ENCODE data around the gene CSPG5. TPM values are rescaled to one million over a fixed set of nuclear protein-coding genes. Genes with fewer than 3 reads are reported as not detected.

Gene CSPG5
- polyA plus RNA-seq, 1 donor (not counting 4 experiments of a cell fraction or from before 2014, with no cell fraction given): 0.14 TPM

DNA sequence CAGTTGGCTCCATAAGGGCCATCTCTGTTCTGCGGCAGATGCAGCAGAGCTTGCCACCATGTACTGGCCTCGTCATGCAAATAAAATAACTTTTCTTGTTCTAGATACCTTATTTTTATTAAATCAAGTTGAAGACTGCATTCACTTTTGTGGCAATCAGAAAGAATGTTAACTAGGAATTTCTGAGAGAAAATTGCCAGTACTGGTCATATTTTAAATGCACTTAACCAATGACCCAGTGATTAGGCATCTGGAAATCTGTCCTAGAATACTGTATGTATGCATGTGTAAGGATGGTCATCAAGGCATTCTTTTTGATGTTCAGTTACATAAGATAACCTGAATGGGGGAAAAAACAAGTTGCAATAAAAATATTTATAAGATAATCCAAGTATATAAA is 34.2 kb upstream of the CSPG5 start:
- H2AFZ ChIP-seq (ENCODE audit: control insufficient read depth, low read length): no peak overlapping the region
- H3K27ac ChIP-seq (ENCODE audit: control insufficient read depth, insufficient read depth, low read length): no peak overlapping the region
- H3K36me3 ChIP-seq (ENCODE audit: control insufficient read depth in 2 of 2, extremely low read depth in 1 of 2, insufficient read depth in 2 of 2, low read length in 2 of 2): peaks cover 14 to 17% of the 10 kb centered on the region in 2 experiments
- H3K9me3 ChIP-seq (ENCODE audit: control insufficient read depth, low read depth, low read length): no peaks in the 10 kb centered on the region
- H3K4me1 ChIP-seq (ENCODE audit: control insufficient read depth, extremely low read depth, insufficient read depth, low read length): peaks cover 9% of the 10 kb centered on the region
- TF ChIP-seq EZH2 (IDR thresholded peaks at IDR 0.05; ENCODE audit: low read length): no peak
- TF ChIP-seq, protein P1, sequence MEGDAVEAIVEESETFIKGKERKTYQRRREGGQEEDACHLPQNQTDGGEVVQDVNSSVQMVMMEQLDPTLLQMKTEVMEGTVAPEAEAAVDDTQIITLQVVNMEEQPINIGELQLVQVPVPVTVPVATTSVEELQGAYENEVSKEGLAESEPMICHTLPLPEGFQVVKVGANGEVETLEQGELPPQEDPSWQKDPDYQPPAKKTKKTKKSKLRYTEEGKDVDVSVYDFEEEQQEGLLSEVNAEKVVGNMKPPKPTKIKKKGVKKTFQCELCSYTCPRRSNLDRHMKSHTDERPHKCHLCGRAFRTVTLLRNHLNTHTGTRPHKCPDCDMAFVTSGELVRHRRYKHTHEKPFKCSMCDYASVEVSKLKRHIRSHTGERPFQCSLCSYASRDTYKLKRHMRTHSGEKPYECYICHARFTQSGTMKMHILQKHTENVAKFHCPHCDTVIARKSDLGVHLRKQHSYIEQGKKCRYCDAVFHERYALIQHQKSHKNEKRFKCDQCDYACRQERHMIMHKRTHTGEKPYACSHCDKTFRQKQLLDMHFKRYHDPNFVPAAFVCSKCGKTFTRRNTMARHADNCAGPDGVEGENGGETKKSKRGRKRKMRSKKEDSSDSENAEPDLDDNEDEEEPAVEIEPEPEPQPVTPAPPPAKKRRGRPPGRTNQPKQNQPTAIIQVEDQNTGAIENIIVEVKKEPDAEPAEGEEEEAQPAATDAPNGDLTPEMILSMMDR (optimal IDR thresholded peaks at IDR 0.05 in 1 of 3, IDR thresholded peaks at IDR 0.05 in 1 of 3, conservative IDR thresholded peaks at IDR 0.05 in 1 of 3; ENCODE audit: extremely low read depth in 1 of 3, insufficient read depth in 2 of 3, low read length in 3 of 3): no peak
- H3K4me3 ChIP-seq (ENCODE audit: control insufficient read depth in 2 of 3, extremely low read depth in 1 of 3, insufficient read depth in 2 of 3, low read depth in 1 of 3, low read length in 3 of 3): no peak overlapping the region
- H3K9me1 ChIP-seq (ENCODE audit: control insufficient read depth, extremely low read depth, insufficient read depth, low read length): no peaks in the 10 kb centered on the region
- FAIRE-seq (no peak), DNase-seq (ENCODE audit: low read depth, low spot score) (no peak)
- H3K27me3 ChIP-seq (ENCODE audit: control insufficient read depth, extremely low read depth, insufficient read depth, low read length): no peaks in the 10 kb centered on the region
- no peaks in the 10 kb centered on the region for H4K20me1 ChIP-seq (ENCODE audit: control insufficient read depth, extremely low read depth, insufficient read depth, low read length)
- H3K4me2 ChIP-seq (ENCODE audit: control insufficient read depth, extremely low read depth, insufficient read depth, low read depth, low read length): no peak overlapping the region
- H3K9ac ChIP-seq (ENCODE audit: control insufficient read depth, extremely low read depth, insufficient read depth, low read length): no peak overlapping the region
- no peaks in the 10 kb centered on the region for H3K79me2 ChIP-seq (ENCODE audit: control insufficient read depth, insufficient read depth, low read length)
- dilution Hi-C loops (cut with MboI; ENCODE audit: extremely low pct_ligation_motif_present, low sequenced_read_pairs): no loop called here

DNA sequence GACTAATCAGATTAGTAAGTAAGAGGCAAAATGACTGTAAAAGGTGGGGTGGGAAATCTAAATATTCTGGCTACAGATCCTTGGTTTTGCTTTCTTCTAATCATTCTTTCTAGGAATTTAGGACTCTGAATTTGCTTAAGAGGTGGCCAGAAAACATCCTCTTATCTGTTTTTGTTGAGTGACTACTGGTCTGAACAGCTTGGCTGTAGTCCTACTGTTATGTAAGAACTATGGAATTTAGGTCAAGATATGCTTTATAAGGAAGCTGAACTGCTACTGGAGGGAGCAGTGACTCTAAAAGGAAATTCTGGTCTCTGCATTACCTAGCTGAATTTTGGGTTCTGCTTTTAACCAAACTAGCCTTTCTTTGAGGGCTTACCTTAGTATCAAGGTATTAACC is 33.5 kb upstream of the CSPG5 start:
- no peak overlapping the region for H3K4me2 ChIP-seq (ENCODE audit: control insufficient read depth, extremely low read depth, insufficient read depth, low read depth, low read length)
- H3K9ac ChIP-seq (ENCODE audit: control insufficient read depth, extremely low read depth, insufficient read depth, low read length): no peak overlapping the region
- no peaks in the 10 kb centered on the region for H3K9me1 ChIP-seq (ENCODE audit: control insufficient read depth, extremely low read depth, insufficient read depth, low read length)
- H3K36me3 ChIP-seq (ENCODE audit: control insufficient read depth in 2 of 2, extremely low read depth in 1 of 2, insufficient read depth in 2 of 2, low read length in 2 of 2): peaks cover 14 to 17% of the 10 kb centered on the region in 2 experiments
- DNase-seq (ENCODE audit: low read depth, low spot score) (no peak), FAIRE-seq (no peak)
- H2AFZ ChIP-seq (ENCODE audit: control insufficient read depth, low read length): no peak overlapping the region
- dilution Hi-C loops (cut with MboI; ENCODE audit: extremely low pct_ligation_motif_present, low sequenced_read_pairs): no loop called here
- TF ChIP-seq, protein P1 (optimal IDR thresholded peaks at IDR 0.05 in 1 of 3, IDR thresholded peaks at IDR 0.05 in 1 of 3, conservative IDR thresholded peaks at IDR 0.05 in 1 of 3; ENCODE audit: extremely low read depth in 1 of 3, insufficient read depth in 2 of 3, low read length in 3 of 3): no peak
- no peak for TF ChIP-seq EZH2 (IDR thresholded peaks at IDR 0.05; ENCODE audit: low read length)
- H3K4me3 ChIP-seq (ENCODE audit: control insufficient read depth in 2 of 3, extremely low read depth in 1 of 3, insufficient read depth in 2 of 3, low read depth in 1 of 3, low read length in 3 of 3): no peak overlapping the region
- H4K20me1 ChIP-seq (ENCODE audit: control insufficient read depth, extremely low read depth, insufficient read depth, low read length): no peaks in the 10 kb centered on the region
- no peaks in the 10 kb centered on the region for H3K27me3 ChIP-seq (ENCODE audit: control insufficient read depth, extremely low read depth, insufficient read depth, low read length)
- no peak overlapping the region for H3K27ac ChIP-seq (ENCODE audit: control insufficient read depth, insufficient read depth, low read length)
- H3K9me3 ChIP-seq (ENCODE audit: control insufficient read depth, low read depth, low read length): no peaks in the 10 kb centered on the region
- no peaks in the 10 kb centered on the region for H3K79me2 ChIP-seq (ENCODE audit: control insufficient read depth, insufficient read depth, low read length)
- H3K4me1 ChIP-seq (ENCODE audit: control insufficient read depth, extremely low read depth, insufficient read depth, low read length): peaks cover 9% of the 10 kb centered on the region
